ENCODE measurements around the gene GPR35.

Gene GPR35

DNA sequence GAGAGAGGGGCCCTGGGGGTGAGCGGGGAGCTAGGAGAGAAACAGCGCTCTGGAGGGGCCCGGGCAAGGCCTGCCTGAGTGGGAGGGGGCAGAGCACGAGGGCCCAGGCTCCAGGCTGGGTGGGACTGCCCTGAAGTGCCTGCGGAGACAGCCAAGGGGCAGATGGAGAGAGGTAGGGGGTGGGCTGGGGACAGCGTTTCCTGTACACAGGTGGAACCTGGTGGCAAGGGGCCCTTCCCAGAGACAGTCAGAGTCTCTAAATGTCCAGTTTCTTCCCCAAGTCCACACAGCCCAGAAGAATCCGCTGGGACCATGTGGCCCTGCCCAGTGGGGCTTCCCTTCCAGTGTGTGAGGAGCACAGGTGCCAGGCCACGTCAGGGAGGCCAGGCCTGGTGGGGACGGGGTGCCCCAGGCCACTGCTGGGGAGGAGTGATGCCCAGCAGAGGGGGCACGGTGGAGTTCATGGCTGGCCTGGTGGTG, 1.7 kb upstream of the GPR35 start:
- no peak for DNase-seq (ENCODE audit: low read depth in 2 of 2)

DNA sequence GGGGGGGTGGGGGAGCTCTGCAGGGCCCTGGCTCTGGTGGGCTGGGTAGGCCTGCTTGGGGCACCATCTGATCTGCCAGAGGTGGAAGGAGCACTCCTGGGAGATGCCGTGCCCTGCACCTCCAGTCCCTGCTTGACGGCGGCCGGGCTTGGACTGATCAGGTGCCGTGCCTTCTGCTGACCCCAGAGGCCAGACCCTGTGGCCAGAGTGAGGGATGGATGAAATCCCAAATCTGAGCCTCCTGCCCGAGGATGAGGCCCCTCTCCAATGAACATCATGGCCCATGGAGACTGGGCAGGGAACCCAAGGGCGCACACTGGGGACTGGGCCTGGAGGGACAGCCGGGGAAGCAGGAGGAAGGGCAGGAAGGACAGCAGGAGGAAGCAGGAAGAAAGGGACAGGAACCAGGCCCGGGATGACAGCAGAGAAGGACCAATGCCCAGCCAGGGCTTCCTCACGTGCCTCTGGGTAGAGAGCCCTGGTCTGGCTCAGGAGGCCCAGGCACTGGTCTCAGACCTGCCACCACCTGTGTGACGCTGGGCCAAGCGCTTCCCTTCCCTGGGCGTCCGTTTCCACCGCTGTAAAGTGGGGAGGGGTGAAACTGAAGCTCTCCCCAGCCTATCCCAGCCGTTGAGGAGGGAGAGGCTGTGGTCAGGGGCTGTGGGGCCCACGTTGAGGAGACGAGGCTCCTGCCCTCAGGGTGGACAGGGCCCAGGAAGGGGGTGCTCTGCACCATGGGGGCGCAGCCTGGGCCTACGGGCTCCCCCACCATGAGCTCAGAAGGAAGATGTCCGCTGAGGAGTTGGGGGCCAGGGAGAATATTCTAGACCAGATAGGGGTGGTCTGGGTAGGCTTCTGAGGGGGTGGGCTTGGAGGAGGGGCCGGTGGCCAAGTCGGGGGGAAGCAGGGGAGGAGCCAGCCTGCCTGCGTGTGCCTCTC, 1.0 kb upstream of the GPR35 start:
- DNase-seq (ENCODE audit: low read depth in 2 of 2): no peak

DNA sequence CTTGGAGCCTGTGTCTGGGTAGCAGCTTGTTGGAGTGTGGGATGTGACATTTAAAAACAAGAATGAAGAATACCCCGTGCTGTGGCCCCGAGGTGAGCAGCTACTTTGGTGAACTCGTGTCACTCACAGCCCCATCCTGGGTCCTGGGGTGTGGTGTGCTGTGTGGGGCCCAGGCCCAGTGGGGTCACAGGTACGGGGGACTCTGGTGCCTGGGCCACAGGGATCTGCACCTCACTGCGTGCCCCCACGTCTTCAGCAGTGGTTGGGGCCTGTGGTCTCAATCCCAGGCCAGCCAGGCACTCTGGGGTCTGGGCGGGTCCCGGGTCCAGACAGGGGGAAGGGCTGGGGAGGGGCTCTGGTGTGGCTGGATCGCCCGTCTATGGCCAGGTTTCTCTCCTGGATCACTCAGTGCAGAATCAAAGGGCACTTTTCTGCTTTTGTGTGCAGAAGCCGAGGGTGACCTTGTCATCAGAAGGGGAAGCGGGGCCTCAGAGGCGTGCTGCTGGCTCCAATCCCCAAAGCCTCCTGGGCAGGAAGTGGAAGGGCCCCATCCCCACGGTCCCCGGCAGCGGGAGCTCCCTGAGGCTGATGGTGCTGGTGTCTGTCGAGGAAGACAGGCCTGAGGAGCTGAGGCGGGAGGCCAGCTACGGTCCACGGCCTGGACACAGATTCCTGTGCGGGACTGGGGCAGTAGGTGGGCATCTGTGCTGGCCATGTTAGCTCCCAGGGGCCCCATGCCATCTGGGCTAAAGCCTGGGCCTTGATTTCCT, 1.4 kb downstream of the GPR35 start:
- DNase-seq (ENCODE audit: low read depth in 2 of 2): no peak

DNA sequence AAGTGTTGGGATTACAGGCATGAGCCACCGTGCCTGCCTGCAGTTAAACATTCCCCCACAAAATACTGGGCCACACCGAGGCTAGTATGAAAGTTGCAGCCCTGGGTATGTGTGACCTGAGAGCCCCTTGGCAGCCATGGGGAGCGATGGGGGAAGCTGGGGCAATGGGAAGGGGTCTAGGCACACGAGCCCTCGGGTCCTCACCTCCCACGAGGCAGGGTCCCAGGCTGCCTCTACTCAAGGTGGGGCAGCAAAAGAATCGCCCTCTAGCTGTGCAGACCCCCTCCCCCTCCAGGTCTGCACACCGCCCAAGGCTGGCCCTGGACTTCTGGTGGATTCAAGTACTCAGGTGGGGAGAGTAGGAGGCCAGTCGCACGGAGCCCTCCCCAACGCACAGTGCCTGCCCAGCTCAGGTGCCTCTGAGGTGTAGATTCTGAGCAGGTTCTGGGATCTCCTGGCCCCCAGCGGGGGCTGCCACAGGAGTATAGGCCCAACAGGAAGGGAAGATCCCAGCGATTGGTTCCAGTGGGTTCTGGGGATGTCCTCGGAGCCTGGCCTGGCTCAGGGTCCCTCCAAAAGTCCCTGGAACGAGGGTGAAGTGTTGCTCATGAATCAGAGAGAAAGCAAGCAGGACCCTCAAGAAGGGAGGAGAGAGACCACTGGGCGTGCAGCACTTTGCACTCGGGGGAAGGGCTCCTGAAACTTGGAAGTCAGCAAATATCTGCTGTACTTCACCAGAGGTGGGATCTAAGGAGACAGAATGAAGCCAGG, 2.6 kb downstream of the GPR35 start:
- DNase-seq (ENCODE audit: low read depth in 2 of 2): no peak

DNA sequence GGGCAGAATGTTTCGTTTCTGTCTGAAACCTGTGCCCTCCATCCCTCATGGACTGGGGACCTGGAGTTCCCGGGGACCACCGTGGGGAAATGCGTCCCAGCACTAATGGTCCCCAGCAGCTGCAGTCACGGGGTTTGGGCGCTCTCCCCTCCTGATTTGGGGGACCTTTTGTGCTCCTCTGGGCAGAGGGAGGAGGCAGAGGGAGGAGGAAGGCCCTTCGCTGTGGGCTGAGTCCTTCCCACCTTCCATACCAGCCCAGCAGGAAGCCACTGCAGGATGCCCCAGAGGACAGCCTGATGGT, 3.2 kb downstream of the GPR35 start:
- DNase-seq (ENCODE audit: low read depth in 2 of 2): no peak

DNA sequence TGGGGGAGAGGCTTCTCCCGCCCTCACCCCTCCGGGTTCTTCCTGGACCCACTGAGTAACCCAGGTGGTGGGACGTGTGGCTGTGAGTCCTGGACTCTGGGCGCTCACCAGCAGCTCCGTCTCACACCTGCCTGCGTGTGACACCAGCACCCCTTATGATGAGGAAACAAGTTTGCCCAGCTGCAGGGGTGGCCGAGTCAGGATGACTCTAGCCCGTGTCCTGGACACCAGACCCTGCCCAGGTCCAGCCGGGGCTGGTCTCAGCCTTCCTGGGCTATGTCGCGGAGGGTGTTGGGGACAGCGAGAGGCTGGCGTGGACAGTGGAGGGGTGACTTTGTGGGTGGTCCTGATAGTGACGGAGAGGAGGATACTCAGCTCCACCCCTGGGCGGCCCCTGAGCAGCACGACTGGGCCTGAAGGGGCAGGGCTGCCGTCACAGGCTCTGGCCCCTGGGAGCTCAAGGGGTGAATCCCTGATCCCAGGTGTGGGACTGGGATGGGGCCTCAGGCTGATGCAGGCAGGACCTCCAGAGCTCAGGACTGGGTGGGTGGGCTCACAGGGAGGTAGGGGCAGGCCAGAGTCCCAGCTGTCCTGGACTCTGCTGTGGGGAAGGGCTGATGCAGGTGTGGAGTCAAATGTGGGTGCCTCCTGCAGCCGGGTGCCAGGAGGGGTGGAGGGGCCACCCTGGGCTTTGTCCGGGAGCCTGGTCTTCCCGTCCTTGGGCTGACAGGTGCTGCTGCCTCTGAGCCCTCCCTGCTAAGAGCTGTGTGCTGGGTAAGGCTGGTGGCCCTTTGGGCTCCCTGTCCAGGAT, 3.7 kb downstream of the GPR35 start:
- no peak for DNase-seq (ENCODE audit: low read depth in 2 of 2)

DNA sequence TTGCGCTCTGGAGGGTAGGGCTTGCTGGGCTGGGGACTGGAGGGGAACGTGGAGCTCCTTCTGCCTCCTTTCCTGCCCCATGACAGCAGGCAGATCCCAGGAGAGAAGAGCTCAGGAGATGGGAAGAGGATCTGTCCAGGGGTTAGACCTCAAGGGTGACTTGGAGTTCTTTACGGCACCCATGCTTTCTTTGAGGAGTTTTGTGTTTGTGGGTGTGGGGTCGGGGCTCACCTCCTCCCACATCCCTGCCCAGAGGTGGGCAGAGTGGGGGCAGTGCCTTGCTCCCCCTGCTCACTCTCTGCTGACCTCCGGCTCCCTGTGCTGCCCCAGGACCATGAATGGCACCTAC, 4.3 kb downstream of the GPR35 start:
- DNase-seq (ENCODE audit: low read depth in 2 of 2): no peak

DNA sequence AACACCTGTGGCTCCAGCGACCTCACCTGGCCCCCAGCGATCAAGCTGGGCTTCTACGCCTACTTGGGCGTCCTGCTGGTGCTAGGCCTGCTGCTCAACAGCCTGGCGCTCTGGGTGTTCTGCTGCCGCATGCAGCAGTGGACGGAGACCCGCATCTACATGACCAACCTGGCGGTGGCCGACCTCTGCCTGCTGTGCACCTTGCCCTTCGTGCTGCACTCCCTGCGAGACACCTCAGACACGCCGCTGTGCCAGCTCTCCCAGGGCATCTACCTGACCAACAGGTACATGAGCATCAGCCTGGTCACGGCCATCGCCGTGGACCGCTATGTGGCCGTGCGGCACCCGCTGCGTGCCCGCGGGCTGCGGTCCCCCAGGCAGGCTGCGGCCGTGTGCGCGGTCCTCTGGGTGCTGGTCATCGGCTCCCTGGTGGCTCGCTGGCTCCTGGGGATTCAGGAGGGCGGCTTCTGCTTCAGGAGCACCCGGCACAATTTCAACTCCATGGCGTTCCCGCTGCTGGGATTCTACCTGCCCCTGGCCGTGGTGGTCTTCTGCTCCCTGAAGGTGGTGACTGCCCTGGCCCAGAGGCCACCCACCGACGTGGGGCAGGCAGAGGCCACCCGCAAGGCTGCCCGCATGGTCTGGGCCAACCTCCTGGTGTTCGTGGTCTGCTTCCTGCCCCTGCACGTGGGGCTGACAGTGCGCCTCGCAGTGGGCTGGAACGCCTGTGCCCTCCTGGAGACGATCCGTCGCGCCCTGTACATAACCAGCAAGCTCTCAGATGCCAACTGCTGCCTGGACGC, 4.9 kb downstream of the GPR35 start:
- no peak for DNase-seq (ENCODE audit: low read depth in 2 of 2)

DNA sequence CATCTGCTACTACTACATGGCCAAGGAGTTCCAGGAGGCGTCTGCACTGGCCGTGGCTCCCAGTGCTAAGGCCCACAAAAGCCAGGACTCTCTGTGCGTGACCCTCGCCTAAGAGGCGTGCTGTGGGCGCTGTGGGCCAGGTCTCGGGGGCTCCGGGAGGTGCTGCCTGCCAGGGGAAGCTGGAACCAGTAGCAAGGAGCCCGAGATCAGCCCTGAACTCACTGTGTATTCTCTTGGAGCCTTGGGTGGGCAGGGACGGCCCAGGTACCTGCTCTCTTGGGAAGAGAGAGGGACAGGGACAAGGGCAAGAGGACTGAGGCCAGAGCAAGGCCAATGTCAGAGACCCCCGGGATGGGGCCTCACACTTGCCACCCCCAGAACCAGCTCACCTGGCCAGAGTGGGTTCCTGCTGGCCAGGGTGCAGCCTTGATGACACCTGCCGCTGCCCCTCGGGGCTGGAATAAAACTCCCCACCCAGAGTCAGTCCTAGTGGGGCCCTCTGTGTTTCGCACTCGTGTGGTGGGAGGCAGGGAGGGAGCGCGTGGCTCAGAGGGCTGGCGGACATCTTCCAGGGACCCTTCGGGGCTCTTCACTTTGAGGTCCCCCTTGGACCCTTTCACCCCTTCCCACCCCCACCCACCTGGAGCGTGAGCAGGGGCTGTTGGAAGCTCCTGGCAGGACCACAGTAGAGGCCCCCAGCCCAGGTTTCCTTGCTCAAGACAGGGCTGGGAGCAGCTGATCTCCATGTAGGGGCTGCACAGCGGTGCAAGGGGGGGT, 5.7 kb downstream of the GPR35 start:
- no peak for DNase-seq (ENCODE audit: low read depth in 2 of 2)

DNA sequence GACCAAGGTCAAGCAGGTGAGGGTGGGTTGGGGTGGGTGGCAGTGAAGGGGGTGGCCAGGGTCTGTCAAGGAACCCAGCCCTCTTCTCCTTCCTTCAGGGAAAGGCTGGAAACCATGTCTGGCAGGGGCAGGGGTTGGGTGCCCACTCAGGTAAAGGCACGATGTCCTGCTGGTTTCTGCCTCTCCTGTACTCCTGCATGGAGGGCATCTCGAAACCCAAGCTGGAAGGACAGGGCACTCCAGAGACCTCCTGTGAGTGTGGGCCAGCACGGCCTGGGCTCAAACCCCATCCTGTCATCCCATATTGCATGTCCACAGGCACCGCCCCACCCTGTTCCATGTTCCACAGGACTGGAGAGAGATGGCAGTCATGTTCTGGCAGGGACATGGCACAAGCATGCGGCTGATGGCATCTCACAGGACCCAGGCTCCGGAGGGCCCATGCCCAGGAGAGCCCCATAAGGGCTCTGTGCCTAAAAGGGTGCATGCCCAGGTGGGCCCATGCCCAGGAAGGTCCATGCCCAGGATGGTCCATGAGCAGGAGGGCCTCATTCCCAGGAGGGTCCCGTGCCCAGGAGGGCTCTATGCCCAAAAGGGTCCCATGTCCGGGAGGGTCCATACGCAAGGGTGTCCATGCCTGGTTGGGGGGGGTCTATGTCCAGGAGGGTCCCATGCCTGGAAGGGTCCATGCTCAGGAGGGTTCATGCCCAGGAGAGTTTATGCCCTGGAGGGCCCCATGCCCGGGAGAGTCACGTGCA, 6.4 kb downstream of the GPR35 start:
- no peak for DNase-seq (ENCODE audit: low read depth in 2 of 2)

DNA sequence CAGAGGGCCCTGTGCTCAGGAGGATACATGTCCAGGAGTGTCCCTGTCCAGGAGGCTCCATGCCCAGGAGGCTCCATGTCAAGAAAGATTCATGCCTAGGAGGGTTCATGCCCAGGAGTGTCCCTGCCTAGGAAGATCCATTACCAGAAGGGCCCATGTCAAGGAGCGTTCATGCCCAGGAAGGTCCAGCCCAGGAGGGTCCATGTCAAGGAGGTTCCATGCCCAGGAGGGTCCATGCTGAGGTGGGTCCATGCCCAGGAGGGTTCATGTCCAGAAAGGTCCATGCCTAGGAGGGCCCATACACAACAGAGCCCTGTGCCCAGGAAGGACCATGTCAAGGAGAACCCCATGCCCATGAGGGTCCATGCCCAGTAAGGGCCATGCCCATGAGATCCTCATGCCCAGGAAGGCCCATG, 7.0 kb downstream of the GPR35 start:
- DNase-seq (ENCODE audit: low read depth in 2 of 2): no peak

DNA sequence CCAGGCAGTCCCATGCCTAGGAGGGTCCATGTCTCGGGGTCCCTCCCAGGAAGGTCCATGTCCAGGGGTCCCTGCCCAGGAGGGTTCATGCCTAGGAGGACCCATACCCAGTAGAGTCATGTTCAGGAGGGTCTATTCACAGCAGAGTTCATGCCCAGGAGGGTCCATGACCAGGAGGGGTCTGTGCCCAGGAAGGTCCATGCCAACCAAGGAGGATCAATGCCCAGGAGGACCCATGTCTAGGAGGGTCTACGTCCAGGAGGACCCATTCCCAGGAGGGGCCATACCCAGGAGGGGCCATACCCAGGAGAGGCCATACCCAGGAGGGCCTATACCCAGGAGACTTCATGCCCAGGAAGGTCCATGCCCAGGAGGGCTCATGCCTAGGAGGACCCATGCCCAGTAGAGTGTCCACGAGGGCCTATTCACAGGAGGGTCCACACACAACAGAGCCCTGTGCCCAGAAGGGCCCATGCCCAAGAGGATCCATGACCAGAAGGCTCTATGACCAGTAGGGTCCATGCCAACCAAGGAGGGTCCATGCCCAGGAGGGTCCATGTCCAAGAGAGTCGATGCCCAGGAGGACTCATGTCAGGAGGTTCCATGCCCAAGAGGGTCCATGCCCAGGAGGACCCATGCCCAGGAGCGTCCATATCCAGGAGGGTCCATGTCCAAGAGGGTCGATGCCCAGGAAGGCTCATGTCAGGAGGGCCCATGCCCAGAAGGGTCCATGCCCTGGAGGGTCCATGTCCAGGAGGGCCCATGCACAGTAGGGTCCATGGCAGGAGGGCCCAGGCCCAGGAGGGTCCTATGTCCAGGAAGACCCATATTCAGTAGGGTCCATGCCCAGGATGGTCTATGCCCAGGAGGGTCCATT, 10.1 kb downstream of the GPR35 start:
- DNase-seq (ENCODE audit: low read depth in 2 of 2): no peak

DNA sequence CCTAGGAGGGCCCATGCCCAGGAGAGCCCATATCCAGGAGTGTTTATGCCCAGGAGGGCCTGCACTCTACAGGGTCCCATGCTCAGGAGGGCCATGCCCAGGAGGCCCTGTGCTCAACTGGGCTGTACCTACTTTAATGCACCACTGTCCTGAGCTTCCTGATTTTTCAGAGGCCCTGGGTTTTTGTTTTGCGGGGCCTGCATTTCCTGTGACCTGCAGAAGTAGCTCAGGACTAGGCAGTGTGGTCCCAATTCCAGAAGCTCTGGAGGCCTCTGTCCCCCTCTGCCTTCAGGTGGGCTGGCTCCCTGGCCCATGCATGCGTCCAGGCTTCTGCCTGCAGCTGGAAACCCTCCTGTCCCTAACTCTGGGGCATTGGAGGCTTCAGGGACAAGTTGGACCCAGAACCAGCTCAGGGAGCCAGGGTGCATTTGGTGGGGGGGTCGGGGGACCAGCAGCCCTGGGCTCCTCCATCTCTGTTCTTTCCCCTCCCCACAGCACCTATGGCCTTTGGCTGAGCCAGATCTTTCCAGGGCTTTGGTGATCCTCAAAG, 10.8 kb downstream of the GPR35 start:
- no peak for DNase-seq (ENCODE audit: low read depth in 2 of 2)

DNA sequence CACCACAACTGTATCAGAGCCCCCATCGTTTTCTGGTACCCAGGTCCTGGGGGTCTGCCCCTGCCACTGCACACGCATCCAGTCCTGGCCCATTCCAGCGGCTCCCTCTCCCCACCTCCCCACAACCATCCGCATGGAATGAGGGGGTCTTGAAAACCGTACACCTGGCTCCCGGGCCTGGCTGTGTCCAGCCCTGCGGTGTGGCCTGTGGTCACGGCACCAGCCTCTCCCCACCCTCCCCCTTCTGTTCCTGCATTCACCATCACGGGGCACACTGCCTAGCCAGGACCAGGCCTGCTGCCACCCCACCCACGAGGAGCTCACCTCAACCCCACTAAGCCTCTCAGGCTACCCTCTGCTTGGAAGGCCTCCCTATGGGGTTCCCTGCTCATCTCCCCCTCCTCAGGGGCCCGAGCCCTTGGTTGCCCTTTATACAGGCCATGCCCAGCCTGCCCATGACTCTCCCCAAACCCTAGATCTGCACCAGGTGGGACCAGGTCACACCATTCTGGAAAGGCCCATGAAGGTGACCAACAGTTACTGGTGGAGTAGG, 11.4 kb downstream of the GPR35 start:
- DNase-seq (ENCODE audit: low read depth in 2 of 2): no peak

DNA sequence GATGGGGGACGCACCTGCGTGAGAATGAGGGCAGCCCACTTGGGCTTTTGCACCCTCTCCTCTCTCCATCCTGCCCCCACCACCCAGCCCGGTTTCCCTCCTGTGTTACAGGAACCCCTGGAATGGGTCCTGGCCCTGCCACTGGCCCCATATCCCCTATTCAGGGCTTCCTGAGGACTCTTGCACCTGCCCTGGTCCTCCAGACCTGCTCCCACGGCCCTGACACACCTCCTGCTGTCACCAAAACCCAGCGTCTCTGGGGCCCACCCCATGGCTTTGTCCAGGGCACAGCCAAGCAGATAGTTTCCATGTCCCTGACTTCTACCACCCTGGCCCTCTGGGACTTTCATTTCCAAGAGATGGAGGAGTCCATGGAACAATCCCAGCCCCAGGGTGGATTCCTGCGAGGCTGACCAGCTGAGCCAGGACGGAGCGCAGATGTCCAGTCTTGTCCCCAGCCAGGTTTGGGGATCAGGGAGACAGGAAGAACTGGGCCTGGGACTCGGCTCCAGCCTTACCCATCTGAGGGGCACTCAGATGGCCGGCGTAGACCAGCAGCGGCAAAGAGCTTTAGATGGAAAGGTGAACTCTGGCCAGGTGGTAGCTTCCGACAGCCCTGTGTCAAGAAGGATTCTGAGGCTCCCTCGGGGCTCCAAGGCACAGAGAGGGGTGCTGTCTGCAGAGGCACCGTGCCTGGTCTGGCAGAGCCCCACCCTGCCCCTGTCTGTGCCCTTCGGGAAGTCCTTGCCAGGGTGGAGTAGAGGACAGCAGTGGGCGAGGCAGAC, 12.0 kb downstream of the GPR35 start:
- DNase-seq (ENCODE audit: low read depth in 2 of 2): no peak

DNA sequence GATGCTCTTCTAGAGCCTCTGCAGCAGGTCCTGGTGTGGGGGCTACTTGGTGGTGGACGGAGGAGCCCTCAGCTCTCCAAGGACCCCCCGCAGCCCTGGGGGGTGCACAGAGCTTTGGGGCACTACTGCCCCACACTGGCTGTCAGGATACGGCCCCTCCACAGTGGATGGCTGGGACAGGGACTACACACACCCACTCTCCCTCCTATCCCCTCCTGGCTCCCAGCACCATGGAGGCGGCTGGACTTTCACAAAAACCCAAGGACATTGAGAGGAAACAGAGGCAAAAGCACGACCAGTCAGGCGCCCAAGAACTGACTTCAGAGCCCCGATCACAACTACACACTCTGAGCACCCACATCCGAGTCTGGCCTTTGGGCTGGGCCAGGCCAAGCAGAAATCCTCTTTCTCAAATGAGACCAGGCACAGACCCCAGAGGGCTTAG, 12.6 kb downstream of the GPR35 start:
- DNase-seq (ENCODE audit: low read depth in 2 of 2): no peak
